Measurements from ENCODE around the gene SLC22A2.

SLC22A2 gene

DNA sequence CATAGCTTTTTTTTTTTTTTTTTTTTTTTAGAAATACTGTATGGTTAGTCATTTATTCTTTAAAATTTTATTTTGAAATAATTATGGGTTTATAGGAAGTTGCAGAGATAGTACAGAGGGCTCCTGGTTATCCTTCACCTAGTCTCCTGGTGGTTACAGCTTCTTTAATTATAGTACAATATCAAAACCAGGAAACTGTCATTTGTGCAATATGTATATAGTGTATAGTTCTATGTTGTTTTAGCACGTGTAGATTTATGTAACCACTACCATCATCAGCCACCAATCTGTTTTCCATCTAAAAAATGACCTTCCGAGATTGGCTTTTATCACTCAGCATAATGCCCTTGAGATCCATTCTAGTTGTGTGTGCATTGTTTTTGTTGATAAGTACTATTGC, 54.7 kb downstream of the SLC22A2 start:
- no peak for DNase-seq
- H2BK12ac ChIP-seq (ENCODE audit: low read length in 2 of 2) = no peak overlapping the region
- H3K4me2 ChIP-seq (ENCODE audit: low read length, poor library complexity, severe bottlenecking) = no peak overlapping the region
- H2AK5ac ChIP-seq (ENCODE audit: low read length, severe bottlenecking) = no peak overlapping the region
- no peak overlapping the region for H2BK15ac ChIP-seq (ENCODE audit: low read depth, poor library complexity, severe bottlenecking)
- H3K9me3 ChIP-seq (ENCODE audit: control insufficient read depth, low read length) = no peaks in the 10 kb centered on the region
- H3K4me3 ChIP-seq (ENCODE audit: insufficient read depth in 1 of 2, low read depth in 1 of 2, low read length in 2 of 2) = no peak overlapping the region
- no peaks in the 10 kb centered on the region for H3K36me3 ChIP-seq (ENCODE audit: control insufficient read depth in 1 of 2, insufficient read depth in 2 of 2, low read depth in 1 of 2, low read length in 2 of 2)
- no peak overlapping the region for H3K14ac ChIP-seq (ENCODE audit: low read length in 2 of 2)
- no peak overlapping the region for H2BK5ac ChIP-seq (ENCODE audit: low read depth, low read length, poor library complexity, severe bottlenecking)
- H3K18ac ChIP-seq (ENCODE audit: low read depth in 1 of 2, low read length in 2 of 2) = no peak overlapping the region
- H4K91ac ChIP-seq (ENCODE audit: low read length) = no peak overlapping the region
- H4K8ac ChIP-seq (ENCODE audit: low read length) = no peak overlapping the region
- WGBS = no CpG with 5 or more reads among the region's 2 CpGs
- no peaks in the 10 kb centered on the region for H3K79me1 ChIP-seq (replicated peaks; ENCODE audit: low read length, poor library complexity, severe bottlenecking)
- no peak overlapping the region for H3K4ac ChIP-seq (ENCODE audit: low read depth in 1 of 2, low read length in 2 of 2)
- H3K23ac ChIP-seq (ENCODE audit: low read length in 2 of 2) = no peak overlapping the region
- H3K9ac ChIP-seq (ENCODE audit: low read length) = no peak overlapping the region
- no peak overlapping the region for H2BK120ac ChIP-seq (ENCODE audit: low read depth, low read length)
- no peaks in the 10 kb centered on the region for H3K27me3 ChIP-seq (ENCODE audit: control insufficient read depth in 1 of 2, insufficient read depth in 1 of 2, low read length in 2 of 2)
- H3K4me1 ChIP-seq (ENCODE audit: control insufficient read depth, insufficient read depth, low read depth, low read length) = peaks cover 7% of the 10 kb centered on the region
- no peak overlapping the region for H2AFZ ChIP-seq (ENCODE audit: low read depth, low read length)
- no peak overlapping the region for H3K27ac ChIP-seq (ENCODE audit: low read length, poor library complexity, severe bottlenecking)

DNA sequence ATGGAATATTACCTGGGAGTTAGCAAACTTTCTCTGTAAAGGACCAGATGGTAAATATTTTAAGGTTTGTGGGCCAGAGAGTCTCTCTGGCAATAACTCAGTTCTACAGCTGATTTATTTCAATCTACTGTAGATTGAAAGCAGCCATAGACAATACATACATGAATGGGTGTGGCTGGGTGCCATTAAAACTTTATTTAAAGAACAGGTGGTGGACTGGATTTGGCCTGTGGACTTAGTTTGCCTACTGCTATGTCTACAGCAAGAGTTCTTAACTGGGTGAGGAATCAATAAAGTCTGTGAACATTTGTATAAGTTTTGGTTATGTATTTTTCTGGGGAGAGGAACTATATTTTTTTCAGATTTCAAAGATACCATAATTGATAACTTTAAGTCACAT, 55.1 kb downstream of the SLC22A2 start:
- no peaks in the 10 kb centered on the region for H3K9me3 ChIP-seq (ENCODE audit: control insufficient read depth, low read length)
- no peak overlapping the region for H3K23ac ChIP-seq (ENCODE audit: low read length in 2 of 2)
- no peak overlapping the region for H2AK5ac ChIP-seq (ENCODE audit: low read length, severe bottlenecking)
- no peak overlapping the region for H2BK12ac ChIP-seq (ENCODE audit: low read length in 2 of 2)
- H4K8ac ChIP-seq (ENCODE audit: low read length) = no peak overlapping the region
- no peak overlapping the region for H3K4ac ChIP-seq (ENCODE audit: low read depth in 1 of 2, low read length in 2 of 2)
- H3K27ac ChIP-seq (ENCODE audit: low read length, poor library complexity, severe bottlenecking) = no peak overlapping the region
- H3K9ac ChIP-seq (ENCODE audit: low read length) = no peak overlapping the region
- H3K14ac ChIP-seq (ENCODE audit: low read length in 2 of 2) = no peak overlapping the region
- no peak overlapping the region for H2BK15ac ChIP-seq (ENCODE audit: low read depth, poor library complexity, severe bottlenecking)
- no peak overlapping the region for H4K91ac ChIP-seq (ENCODE audit: low read length)
- H3K36me3 ChIP-seq (ENCODE audit: control insufficient read depth in 1 of 2, insufficient read depth in 2 of 2, low read depth in 1 of 2, low read length in 2 of 2) = no peaks in the 10 kb centered on the region
- no peaks in the 10 kb centered on the region for H3K79me1 ChIP-seq (replicated peaks; ENCODE audit: low read length, poor library complexity, severe bottlenecking)
- no peaks in the 10 kb centered on the region for H3K27me3 ChIP-seq (ENCODE audit: control insufficient read depth in 1 of 2, insufficient read depth in 1 of 2, low read length in 2 of 2)
- H2AFZ ChIP-seq (ENCODE audit: low read depth, low read length) = no peak overlapping the region
- H3K4me3 ChIP-seq (ENCODE audit: insufficient read depth in 1 of 2, low read depth in 1 of 2, low read length in 2 of 2) = no peak overlapping the region
- H3K18ac ChIP-seq (ENCODE audit: low read depth in 1 of 2, low read length in 2 of 2) = no peak overlapping the region
- H2BK120ac ChIP-seq (ENCODE audit: low read depth, low read length) = no peak overlapping the region
- DNase-seq = no peak
- H3K4me1 ChIP-seq (ENCODE audit: control insufficient read depth, insufficient read depth, low read depth, low read length) = peaks cover 7% of the 10 kb centered on the region
- H2BK5ac ChIP-seq (ENCODE audit: low read depth, low read length, poor library complexity, severe bottlenecking) = no peak overlapping the region
- no peak overlapping the region for H3K4me2 ChIP-seq (ENCODE audit: low read length, poor library complexity, severe bottlenecking)

DNA sequence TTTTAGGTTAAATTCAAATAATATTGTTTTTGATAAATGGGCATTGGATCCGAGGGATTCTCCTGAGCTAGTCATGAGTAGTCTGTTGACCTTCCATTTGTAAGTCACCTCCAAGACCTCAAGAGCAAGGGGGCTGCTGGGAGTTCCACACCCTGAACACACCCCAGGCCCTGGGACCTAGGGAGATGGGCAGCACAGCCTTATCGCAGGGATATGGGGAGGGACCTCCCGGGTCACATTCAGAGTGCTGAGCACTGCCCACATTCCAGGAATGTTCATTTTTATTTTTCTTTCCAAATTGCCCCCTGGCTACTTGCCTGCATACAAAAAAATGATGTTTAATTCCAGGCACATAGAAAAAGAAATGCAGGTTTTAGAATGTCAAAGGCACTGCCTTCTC, 55.5 kb downstream of the SLC22A2 start:
- H3K27ac ChIP-seq (ENCODE audit: low read length, poor library complexity, severe bottlenecking) = no peak overlapping the region
- peaks cover 7% of the 10 kb centered on the region for H3K4me1 ChIP-seq (ENCODE audit: control insufficient read depth, insufficient read depth, low read depth, low read length)
- H3K23ac ChIP-seq (ENCODE audit: low read length in 2 of 2) = no peak overlapping the region
- H4K91ac ChIP-seq (ENCODE audit: low read length) = no peak overlapping the region
- no peaks in the 10 kb centered on the region for H3K36me3 ChIP-seq (ENCODE audit: control insufficient read depth in 1 of 2, insufficient read depth in 2 of 2, low read depth in 1 of 2, low read length in 2 of 2)
- no peak overlapping the region for H3K9ac ChIP-seq (ENCODE audit: low read length)
- no peak overlapping the region for H3K14ac ChIP-seq (ENCODE audit: low read length in 2 of 2)
- no peak overlapping the region for H4K8ac ChIP-seq (ENCODE audit: low read length)
- WGBS = 75% methylated on average over 3 of the region's 3 CpGs
- H2BK15ac ChIP-seq (ENCODE audit: low read depth, poor library complexity, severe bottlenecking) = no peak overlapping the region
- no peak overlapping the region for H3K4me3 ChIP-seq (ENCODE audit: insufficient read depth in 1 of 2, low read depth in 1 of 2, low read length in 2 of 2)
- no peak overlapping the region for H3K4me2 ChIP-seq (ENCODE audit: low read length, poor library complexity, severe bottlenecking)
- H2BK12ac ChIP-seq (ENCODE audit: low read length in 2 of 2) = no peak overlapping the region
- H3K18ac ChIP-seq (ENCODE audit: low read depth in 1 of 2, low read length in 2 of 2) = no peak overlapping the region
- H2AFZ ChIP-seq (ENCODE audit: low read depth, low read length) = no peak overlapping the region
- H2BK120ac ChIP-seq (ENCODE audit: low read depth, low read length) = no peak overlapping the region
- no peaks in the 10 kb centered on the region for H3K27me3 ChIP-seq (ENCODE audit: control insufficient read depth in 1 of 2, insufficient read depth in 1 of 2, low read length in 2 of 2)
- no peak for DNase-seq
- no peak overlapping the region for H3K4ac ChIP-seq (ENCODE audit: low read depth in 1 of 2, low read length in 2 of 2)
- H3K79me1 ChIP-seq (replicated peaks; ENCODE audit: low read length, poor library complexity, severe bottlenecking) = no peaks in the 10 kb centered on the region
- H3K9me3 ChIP-seq (ENCODE audit: control insufficient read depth, low read length) = no peaks in the 10 kb centered on the region
- peak overlapping the region; percentile 63 for H2AK5ac ChIP-seq (ENCODE audit: low read length, severe bottlenecking)
- H2BK5ac ChIP-seq (ENCODE audit: low read depth, low read length, poor library complexity, severe bottlenecking) = no peak overlapping the region

DNA sequence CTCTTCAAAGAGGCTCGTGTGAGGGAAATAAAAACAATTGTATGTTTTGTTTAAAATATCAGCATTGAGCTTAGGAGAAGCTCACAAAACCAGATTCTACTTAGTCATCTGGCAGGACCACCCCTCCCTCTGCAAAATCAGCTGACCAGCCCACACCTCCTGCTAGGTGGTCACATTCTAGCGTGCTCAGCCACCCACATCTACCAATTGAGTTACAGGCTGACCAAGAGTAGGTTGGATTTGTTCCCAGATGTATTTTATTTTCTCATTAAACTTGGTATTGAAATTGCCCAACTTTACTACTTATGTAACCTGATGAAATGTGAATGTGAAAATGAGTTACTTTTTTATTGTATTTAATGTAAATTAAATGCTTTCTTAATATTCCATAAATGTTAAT, 56.2 kb downstream of the SLC22A2 start:
- no peak overlapping the region for H2BK12ac ChIP-seq (ENCODE audit: low read length in 2 of 2)
- DNase-seq = no peak
- H3K4me1 ChIP-seq (ENCODE audit: control insufficient read depth, insufficient read depth, low read depth, low read length) = peaks cover 7% of the 10 kb centered on the region
- no peak overlapping the region for H3K27ac ChIP-seq (ENCODE audit: low read length, poor library complexity, severe bottlenecking)
- no peak overlapping the region for H3K18ac ChIP-seq (ENCODE audit: low read depth in 1 of 2, low read length in 2 of 2)
- H2AFZ ChIP-seq (ENCODE audit: low read depth, low read length) = no peak overlapping the region
- no peak overlapping the region for H3K4me2 ChIP-seq (ENCODE audit: low read length, poor library complexity, severe bottlenecking)
- no peak overlapping the region for H2BK120ac ChIP-seq (ENCODE audit: low read depth, low read length)
- no peak overlapping the region for H3K23ac ChIP-seq (ENCODE audit: low read length in 2 of 2)
- H4K91ac ChIP-seq (ENCODE audit: low read length) = no peak overlapping the region
- H3K9me3 ChIP-seq (ENCODE audit: control insufficient read depth, low read length) = no peaks in the 10 kb centered on the region
- no peak overlapping the region for H2BK15ac ChIP-seq (ENCODE audit: low read depth, poor library complexity, severe bottlenecking)
- no peak overlapping the region for H2AK5ac ChIP-seq (ENCODE audit: low read length, severe bottlenecking)
- H3K27me3 ChIP-seq (ENCODE audit: control insufficient read depth in 1 of 2, insufficient read depth in 1 of 2, low read length in 2 of 2) = no peaks in the 10 kb centered on the region
- H3K79me1 ChIP-seq (replicated peaks; ENCODE audit: low read length, poor library complexity, severe bottlenecking) = no peaks in the 10 kb centered on the region
- H3K36me3 ChIP-seq (ENCODE audit: control insufficient read depth in 1 of 2, insufficient read depth in 2 of 2, low read depth in 1 of 2, low read length in 2 of 2) = no peaks in the 10 kb centered on the region
- H3K4me3 ChIP-seq (ENCODE audit: insufficient read depth in 1 of 2, low read depth in 1 of 2, low read length in 2 of 2) = no peak overlapping the region
- H3K4ac ChIP-seq (ENCODE audit: low read depth in 1 of 2, low read length in 2 of 2) = no peak overlapping the region
- WGBS = no CpG with 5 or more reads among the region's 2 CpGs
- no peak overlapping the region for H3K9ac ChIP-seq (ENCODE audit: low read length)
- no peak overlapping the region for H2BK5ac ChIP-seq (ENCODE audit: low read depth, low read length, poor library complexity, severe bottlenecking)
- H4K8ac ChIP-seq (ENCODE audit: low read length) = no peak overlapping the region
- no peak overlapping the region for H3K14ac ChIP-seq (ENCODE audit: low read length in 2 of 2)
